Activated CD8-positive, alpha-beta T cell treated with anti-CD3 and anti-CD28 coated beads for 36 hours (primary cell): ENCODE measurements around the gene ERGIC1. TPM values are rescaled to one million over a fixed set of nuclear protein-coding genes. Genes with fewer than 3 reads are reported as not detected.

Experiments
- ATAC-seq: fragments of 200-7000 bp; cut with Tn5 transposase; one replicate; pipeline ENCODE4 v1.10.0; 2021; ENCODE audit warnings: mild to moderate bottlenecking, moderate library complexity
- CTCF ChIA-PET: fragments of 350-600 bp; sonication (Branson Sonifier 250); formaldehyde crosslinking; loops from one replicate; lab custom pipeline; 2021; ENCODE audit warnings: antibody characterized with exemption; lab: Charles Lee
- POLR2A ChIA-PET: fragments of 350-600 bp; sonication (Branson Sonifier 250); formaldehyde crosslinking; loops from one replicate; lab custom pipeline; 2021; ENCODE audit warnings: antibody characterized with exemption; lab: Charles Lee
- DNase-seq: peaks from one replicate; pipeline ENCODE4 v3.0.0-alpha.2; 2020
- H3K27ac Mint-ChIP-seq: one replicate; pipeline ENCODE4 v1.8.0; 2021; ENCODE audit warnings: mild to moderate bottlenecking, mixed read lengths
- H3K27me3 Mint-ChIP-seq: one replicate; pipeline ENCODE4 v1.8.0; 2021; ENCODE audit warnings: mixed read lengths
- H3K36me3 Mint-ChIP-seq: one replicate; pipeline ENCODE4 v1.8.0; 2021; ENCODE audit warnings: low read depth, mixed read lengths
- H3K4me1 Mint-ChIP-seq: one replicate; pipeline ENCODE4 v1.8.0; 2021; ENCODE audit warnings: low read depth, mixed read lengths
- H3K4me3 Mint-ChIP-seq: one replicate; pipeline ENCODE4 v1.8.0; 2021; ENCODE audit warnings: mild to moderate bottlenecking, moderate library complexity, mixed read lengths
- H3K9me3 Mint-ChIP-seq: one replicate; pipeline ENCODE4 v1.8.0; 2021; ENCODE audit warnings: mixed read lengths
- CTCF ChIP-seq: fragments of 200-600 bp; IDR thresholded peaks from one replicate; pipeline ENCODE4 v1.8.0; 2022; ENCODE audit warnings: antibody characterized with exemption, mild to moderate bottlenecking
- intact Hi-C: fragments of 100-400 bp; cut with micrococcal nuclease; formaldehyde crosslinking; loops from one replicate; pipeline ENCODE4 v1.10.0; 2022
- total RNA-seq, 2 experiments: library from RNA; stranded (reverse); gene quantifications; one replicate each; pipeline ENCODE4 v1.2.3, GENCODE V29; 2021

Gene ERGIC1
- total RNA-seq, 2 experiments from 2014 or later: 56.1 to 57.0 TPM

- H3K27ac Mint-ChIP-seq: no peak overlapping the region
- CTCF ChIA-PET: interaction anchor here (0.7 to 4.3 kb wide), 9 partner anchors 22 to 350 kb away, joined by 3 to 37 read pairs (median 4); partner anchors contain the start of genes BNIP1 and RPL26L1
Observed at GRCh38 chr5:172981931-172982330, 147.9 kb downstream of the ERGIC1 start.

GRCh38 chr5:172983542-172984243 lies 149.6 kb downstream of the ERGIC1 start, which contains the start of gene ATP6V0E1:
Gene ATP6V0E1 (plus strand): TSS chr5:172983771. CDS start chr5:172983861, 90 bp downstream.
- peaks cover 28% of the 10 kb centered on the region for H3K4me1 Mint-ChIP-seq
- peaks cover 20% of the 10 kb centered on the region for H3K36me3 Mint-ChIP-seq
- H3K9me3 Mint-ChIP-seq: no peaks in the 10 kb centered on the region
- peak within 1 kb of the TSS; percentile 98 for H3K27ac Mint-ChIP-seq
- no peak for TF ChIP-seq CTCF
- peak; percentile 89 for ATAC-seq
- CTCF ChIA-PET: interaction anchor here (0.6 to 4.3 kb wide), 31 partner anchors 11 to 632 kb away, joined by 3 to 37 read pairs (median 4); partner anchors contain the start of genes BNIP1, RPL26L1 and STC2
- peak; percentile 96 for DNase-seq
- POLR2A ChIA-PET: interaction anchor here (0.7 to 2.5 kb wide), 29 partner anchors 9 to 632 kb away, joined by 3 to 24 read pairs (median 5); partner anchors contain the start of genes BNIP1, DUSP1, RPL26L1 and STC2
- no peaks in the 10 kb centered on the region for H3K27me3 Mint-ChIP-seq
- intact Hi-C loops: loop anchor here (1.0 to 5.0 kb wide), 3 partner anchors 74 to 219 kb away; partner anchors contain the start of gene BNIP1
- H3K4me3 Mint-ChIP-seq: peak within 1 kb of the TSS; percentile 91

More at GRCh38 chr5:172981931-172982330, 147.9 kb downstream of the ERGIC1 start:
- H3K27me3 Mint-ChIP-seq: no peaks in the 10 kb centered on the region
- H3K4me3 Mint-ChIP-seq: no peak overlapping the region
- DNase-seq (no peak), ATAC-seq (no peak)
- TF ChIP-seq CTCF: no peak
- H3K9me3 Mint-ChIP-seq: no peaks in the 10 kb centered on the region
- intact Hi-C loops: loop anchor here (5.0 kb wide), 1 partner anchor 220 kb away; no protein-coding TSS in a partner anchor
- POLR2A ChIA-PET: interaction anchor here (1.6 kb wide), 1 partner anchor 9 kb away, joined by 6 read pairs; no protein-coding TSS in a partner anchor
- H3K36me3 Mint-ChIP-seq: peaks cover 9% of the 10 kb centered on the region
- H3K4me1 Mint-ChIP-seq: peaks cover 21% of the 10 kb centered on the region

- H3K4me3 Mint-ChIP-seq: peak overlapping the region; percentile 91
- peak overlapping the region; percentile 98 for H3K27ac Mint-ChIP-seq
- H3K36me3 Mint-ChIP-seq: peaks cover 24% of the 10 kb centered on the region
- H3K9me3 Mint-ChIP-seq: no peaks in the 10 kb centered on the region
- intact Hi-C loops: loop anchor here (2.0 to 5.0 kb wide), 2 partner anchors 160 to 218 kb away; partner anchors contain the start of gene BNIP1
- POLR2A ChIA-PET: interaction anchor here (0.7 to 2.5 kb wide), 26 partner anchors 8 to 631 kb away, joined by 3 to 24 read pairs (median 5); partner anchors contain the start of genes BNIP1, DUSP1, RPL26L1 and STC2
- CTCF ChIA-PET: interaction anchor here (0.6 to 4.3 kb wide), 30 partner anchors 11 to 632 kb away, joined by 3 to 37 read pairs (median 4); partner anchors contain the start of genes BNIP1, RPL26L1 and STC2
- no peaks in the 10 kb centered on the region for H3K27me3 Mint-ChIP-seq
- DNase-seq (peak; percentile 92), ATAC-seq (peak; percentile 80)
- peak; percentile 53 for TF ChIP-seq CTCF
- peaks cover 32% of the 10 kb centered on the region for H3K4me1 Mint-ChIP-seq
Observed at GRCh38 chr5:172984244-172984953, 150.3 kb downstream of the ERGIC1 start.

GRCh38 chr5:172985596-172985995 lies 151.5 kb downstream of the ERGIC1 start:
- no peaks in the 10 kb centered on the region for H3K9me3 Mint-ChIP-seq
- peaks cover 34% of the 10 kb centered on the region for H3K4me1 Mint-ChIP-seq
- DNase-seq (no peak), ATAC-seq (no peak)
- ChIA-PET POLR2A (interaction anchor here (1.1 kb wide), 1 partner anchor 154 kb away, joined by 3 read pairs; no protein-coding TSS in a partner anchor), CTCF (interaction anchor here (0.8 to 1.9 kb wide), 6 partner anchors 10 to 159 kb away, joined by 3 to 7 read pairs (median 4); partner anchors contain the start of gene BNIP1)
- intact Hi-C loops: loop anchor here (2.0 kb wide), 1 partner anchor 159 kb away; the partner anchor contains the start of gene BNIP1
- H3K27me3 Mint-ChIP-seq: no peaks in the 10 kb centered on the region
- H3K27ac Mint-ChIP-seq: peak overlapping the region; percentile 76
- H3K4me3 Mint-ChIP-seq: peak overlapping the region; percentile 91
- no peak for TF ChIP-seq CTCF
- H3K36me3 Mint-ChIP-seq: peaks cover 25% of the 10 kb centered on the region
